K562 treated with DMSO at 1 percent for 4 hours (cell line): ENCODE data around the gene PINLYP. TPM values are rescaled to one million over a fixed set of nuclear protein-coding genes. Genes with fewer than 3 reads are reported as not detected.

Experiments
- total RNA-seq: library from RNA; unstranded; fragments of 300-600 nt; gene quantifications from 2 replicates; pipeline ENCODE4 v1.2.3, GENCODE V29; 2022; ENCODE audit not compliant: insufficient read depth

Gene PINLYP
- 4.8 and 6.7 TPM in 2 replicates for total RNA-seq

DNA sequence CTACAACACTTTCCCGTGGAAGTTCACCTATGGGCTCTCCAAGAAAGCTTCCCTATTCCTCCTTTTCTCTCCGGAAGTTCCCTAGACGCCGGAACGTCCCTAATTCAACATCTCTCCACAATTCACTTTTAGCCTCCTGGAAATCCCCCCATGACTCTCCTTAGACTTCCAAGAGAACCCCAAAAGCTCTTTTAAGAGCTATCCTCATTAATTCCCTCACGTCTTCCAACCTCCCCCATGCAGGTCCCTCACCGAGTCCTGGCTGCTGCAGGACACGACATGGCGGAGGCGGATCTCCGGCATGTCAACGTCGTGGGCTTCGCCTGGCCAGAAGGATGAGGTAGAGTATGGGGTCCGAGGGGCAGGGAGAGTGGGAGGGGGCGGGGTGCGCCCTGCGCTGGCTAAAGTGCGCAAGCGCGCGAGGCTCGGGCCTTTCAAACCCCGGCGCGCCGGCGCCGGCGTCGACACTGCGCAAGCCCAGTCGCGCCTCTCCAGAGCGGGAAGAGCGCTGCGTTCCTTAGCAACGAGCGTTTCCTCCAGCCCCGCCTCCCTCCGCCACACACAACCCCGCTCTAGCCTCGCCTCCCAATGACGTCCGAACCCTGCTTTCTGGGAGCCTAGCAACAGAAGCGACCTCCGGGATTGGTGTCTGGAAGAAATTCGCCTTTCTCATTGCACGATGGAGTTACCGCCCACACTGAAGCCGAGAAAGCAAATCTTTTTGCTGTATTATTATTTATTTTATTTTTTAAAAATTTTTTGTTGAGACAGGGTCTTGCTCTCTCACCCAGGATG is at the start of gene PINLYP, which contains the start of gene XRCC1:
Gene PINLYP, plus strand, starts transcription at position 646 of the 795 bp plus-strand sequence. CDS start 1,391 bp downstream, outside the sequence.
Gene XRCC1, minus strand, starts transcription at position 372 of the 795 bp plus-strand sequence. Its CDS starts 69 bp downstream, at position 303.

DNA sequence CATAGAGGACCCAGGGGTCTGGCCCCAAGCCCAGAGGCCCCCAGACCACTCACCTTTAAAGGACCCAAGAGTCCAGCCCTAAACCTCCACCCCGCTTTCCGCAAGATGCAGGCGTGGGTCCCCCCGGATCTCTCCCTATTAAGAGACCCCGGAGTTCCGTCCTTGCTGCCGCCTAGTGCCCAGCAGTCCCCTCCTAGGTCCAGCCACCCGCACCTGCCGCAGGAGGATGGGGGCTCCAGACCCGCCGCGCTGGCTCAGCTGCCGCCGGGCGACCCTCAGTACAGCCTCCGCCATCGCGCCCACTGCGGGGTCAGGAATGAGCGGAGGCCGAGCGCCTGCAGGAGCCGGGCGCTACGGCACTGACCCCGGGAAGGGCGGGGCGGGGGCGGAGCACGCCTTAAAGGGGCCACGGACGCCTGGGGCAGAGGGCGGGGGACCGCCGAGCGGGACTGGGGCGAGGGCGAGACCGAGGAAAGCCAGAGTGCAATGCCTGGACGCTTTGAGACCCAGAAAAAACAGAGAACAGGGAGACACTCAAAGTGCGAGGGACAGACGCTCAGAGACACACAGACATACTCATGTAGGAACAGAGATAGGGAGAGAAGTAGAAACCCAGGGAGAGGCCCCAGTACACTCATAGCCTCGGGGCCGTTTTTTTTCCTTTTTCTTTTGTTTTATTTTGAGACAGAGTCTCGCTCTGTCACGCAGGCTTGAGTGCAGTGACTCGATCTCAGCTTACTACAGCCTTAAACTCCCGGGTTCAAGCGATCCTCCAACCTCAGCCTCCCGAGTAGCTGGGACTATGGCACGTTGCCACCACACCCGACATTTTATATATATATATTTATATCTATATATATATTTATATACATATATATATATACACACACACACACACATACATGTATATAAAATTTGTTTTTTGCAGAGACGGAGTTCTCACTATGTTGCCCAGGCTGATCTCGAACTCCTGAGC is 48.4 kb upstream of the PINLYP start, which contains the start of gene ETHE1:
Gene ETHE1, minus strand, starts transcription at position 318 of the 976 bp plus-strand sequence. Its CDS starts 24 bp downstream, at position 294.

DNA sequence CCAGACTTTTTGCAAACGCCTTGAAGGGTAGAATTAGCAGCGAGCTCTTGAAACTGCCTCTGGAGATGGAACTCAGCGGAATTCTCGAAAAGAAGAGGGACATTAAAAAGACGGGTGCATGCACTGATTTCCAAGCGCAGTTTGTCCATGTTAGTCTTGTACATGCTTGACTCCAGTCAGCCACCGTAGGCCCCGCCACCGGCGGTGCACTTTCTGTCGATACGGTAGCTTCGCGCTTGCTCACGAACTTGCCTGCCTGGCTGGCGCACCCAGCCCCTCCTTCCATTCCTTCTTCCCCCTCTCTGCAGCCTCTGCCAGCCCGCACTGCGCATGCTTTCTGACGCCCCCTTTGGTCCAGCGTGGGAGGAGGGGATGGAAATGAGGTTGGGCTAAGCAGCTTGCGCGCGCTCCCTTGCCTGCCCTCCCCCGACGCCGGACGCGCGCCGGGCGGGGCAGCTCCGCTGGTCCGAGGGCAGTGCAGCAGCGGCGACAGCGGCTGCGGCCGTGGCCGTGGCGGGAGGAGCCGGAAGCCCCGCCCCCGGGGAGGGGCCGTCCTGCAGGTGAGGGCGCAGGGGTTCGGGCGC is 42.5 kb upstream of the PINLYP start, which contains the start of gene ZNF575:
Gene ZNF575, plus strand, starts transcription at position 227 of the 584 bp plus-strand sequence. CDS start 1,235 bp downstream, outside the sequence.

DNA sequence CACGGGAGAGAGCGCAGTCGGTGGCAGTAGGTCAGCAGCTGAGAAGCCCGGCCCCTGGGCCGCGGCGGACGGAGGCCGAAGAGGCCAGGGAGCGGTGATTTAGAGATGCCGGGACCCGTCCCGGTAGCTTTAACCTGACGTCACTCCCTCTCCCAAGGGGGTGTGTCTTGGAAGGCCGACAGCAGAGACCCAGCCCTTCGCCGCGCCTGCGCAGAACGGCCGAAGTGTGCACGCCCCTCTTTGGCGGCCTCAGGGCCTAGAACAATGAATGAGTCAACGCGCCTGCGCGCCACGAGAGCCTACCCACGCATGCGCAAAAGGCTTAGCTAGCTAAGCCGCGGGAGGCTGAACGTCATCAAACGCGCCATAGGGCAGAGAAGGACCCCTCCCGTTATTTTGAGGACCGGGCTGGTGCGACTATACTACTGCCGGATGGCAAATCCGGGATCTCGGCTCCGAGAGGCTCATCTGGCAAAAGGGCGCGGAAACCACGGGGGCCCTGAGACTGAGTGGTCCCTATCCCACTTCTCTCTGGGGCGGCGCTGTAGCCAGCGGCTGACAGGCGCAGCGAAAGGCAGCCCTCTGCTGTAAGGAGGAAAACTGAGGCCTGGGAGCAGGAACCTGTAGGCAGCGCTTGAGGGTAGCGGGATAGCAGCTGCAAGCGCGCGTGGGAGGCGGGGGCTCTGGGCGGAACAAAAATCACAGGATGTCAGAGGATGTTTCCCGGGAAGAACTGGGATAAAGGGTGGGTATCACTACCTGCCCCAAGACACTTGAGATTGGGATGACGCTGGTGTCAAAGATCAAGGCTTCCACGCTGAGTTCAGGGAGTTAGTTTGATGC is 20.6 kb downstream of the PINLYP start, which contains the start of the genes IRGQ and ZNF576:
Gene IRGQ, minus strand, starts transcription at position 136 of the 843 bp plus-strand sequence. CDS start 796 bp downstream, outside the sequence.
Gene ZNF576, plus strand, starts transcription at position 597 of the 843 bp plus-strand sequence. CDS start 514 bp downstream, outside the sequence.

DNA sequence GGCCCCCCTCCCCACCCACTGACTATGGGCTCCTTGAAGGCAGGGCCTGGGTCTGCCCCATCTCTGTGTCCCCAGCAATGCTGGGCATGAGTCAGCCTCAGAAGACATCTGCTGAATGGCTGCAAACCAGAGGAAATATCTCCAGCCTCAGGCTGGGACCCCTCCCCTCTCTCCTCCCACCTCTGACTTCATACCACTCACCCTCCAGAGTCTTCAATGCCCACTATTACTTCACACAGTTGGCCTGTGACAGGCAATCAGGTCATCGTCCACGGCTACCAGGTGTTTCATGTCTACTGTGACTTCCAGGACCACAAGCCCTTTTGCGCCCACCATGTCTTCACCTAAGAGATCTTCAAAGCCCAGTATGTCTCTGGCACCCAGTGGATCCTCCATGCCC is 36.2 kb downstream of the PINLYP start, which contains the start of gene SRRM5:
Gene SRRM5, plus strand, starts transcription at position 301 of the 400 bp plus-strand sequence. Its CDS starts 34 bp downstream, at position 335.

DNA sequence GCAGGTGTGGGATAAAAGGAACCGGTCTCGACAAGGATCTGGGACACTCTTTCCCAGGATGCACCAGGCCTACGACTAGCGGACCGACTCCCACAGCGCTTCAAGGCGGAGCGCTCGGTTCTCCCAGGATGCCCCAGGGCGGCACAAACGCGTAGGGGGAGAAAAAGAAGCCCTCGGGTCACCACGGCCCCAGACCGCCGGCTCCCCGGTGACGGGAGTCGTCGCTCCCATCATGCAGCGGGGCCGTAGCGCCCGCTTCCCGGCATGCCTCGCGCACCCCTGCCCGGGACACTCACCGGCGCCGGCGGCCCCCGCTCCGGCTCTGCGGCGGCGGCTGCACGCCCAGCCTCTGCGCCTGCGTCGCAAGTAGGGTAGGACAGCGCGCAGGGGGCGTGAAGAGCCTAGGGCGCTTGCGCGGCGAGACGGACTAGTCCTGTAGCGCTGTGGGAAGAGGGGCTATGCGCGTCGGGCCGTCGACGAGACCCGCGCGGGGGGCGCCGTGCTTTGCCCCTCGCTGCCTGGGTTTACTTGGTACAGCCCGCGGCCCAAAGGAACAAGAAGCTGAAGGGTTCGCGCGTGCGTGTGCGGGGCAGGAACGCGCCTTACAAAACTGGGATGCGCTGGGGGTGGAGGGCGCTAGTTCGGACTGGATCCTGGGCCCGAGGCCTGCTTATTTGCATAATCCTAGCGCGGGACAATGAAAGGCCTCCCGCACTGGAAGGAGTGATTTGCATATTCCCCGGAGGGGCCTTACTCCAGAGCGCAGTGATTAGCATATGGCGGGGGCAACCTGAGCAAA is 43.9 kb downstream of the PINLYP start, which contains the start of gene ZNF428:
Gene ZNF428, minus strand, starts transcription at position 368 of the 799 bp plus-strand sequence. CDS start 5,325 bp downstream, outside the sequence.

Other genes with a start within 250 kb of the PINLYP start
- gene CD177, start 222.1 kb upstream of the PINLYP start, total RNA-seq: not detected in 2 replicates
- gene TEX101, start 160.9 kb upstream of the PINLYP start, total RNA-seq: 0.76 and 1.6 TPM in 2 replicates
- gene LYPD3, start 110.2 kb upstream of the PINLYP start, total RNA-seq: 1.2 TPM in 1 of 2 replicates, not detected in the other
- gene PHLDB3, start 71.1 kb upstream of the PINLYP start, total RNA-seq: 10.0 and 14.5 TPM in 2 replicates
- 18.3 and 26.5 TPM in 2 replicates for gene ETHE1, start 48.6 kb upstream of the PINLYP start, total RNA-seq
- 0.98 and 1.4 TPM in 2 replicates for gene ZNF575, start 42.6 kb upstream of the PINLYP start, total RNA-seq
- 47.9 and 49.2 TPM in 2 replicates for gene XRCC1, start 274 bp upstream of the PINLYP start, total RNA-seq
- gene IRGQ, start 20.3 kb downstream of the PINLYP start, total RNA-seq: 5.4 and 10.9 TPM in 2 replicates
- gene ZNF576, start 20.8 kb downstream of the PINLYP start, total RNA-seq: 6.1 and 6.6 TPM in 2 replicates
- 0.67 TPM in 1 of 2 replicates, not detected in the other for gene SRRM5, start 36.3 kb downstream of the PINLYP start, total RNA-seq
- gene ZNF428, start 43.8 kb downstream of the PINLYP start, total RNA-seq: 51.8 and 54.5 TPM in 2 replicates
- 2.9 and 4.4 TPM in 2 replicates for gene CADM4, start 64.0 kb downstream of the PINLYP start, total RNA-seq
- gene PLAUR, start 94.4 kb downstream of the PINLYP start, total RNA-seq: 19.7 and 23.4 TPM in 2 replicates
- gene IRGC, start 140.3 kb downstream of the PINLYP start, total RNA-seq: not detected in 2 replicates
- gene SMG9, start 179.2 kb downstream of the PINLYP start, total RNA-seq: 22.3 and 34.0 TPM in 2 replicates
- 7.7 and 16.2 TPM in 2 replicates for gene KCNN4, start 205.2 kb downstream of the PINLYP start, total RNA-seq
- not detected in 2 replicates for gene LYPD5, start 226.6 kb downstream of the PINLYP start, total RNA-seq